Mesothelial cell of epicardium (in vitro differentiated cells): Measurements from ENCODE around the gene TRDMT1. TPM values are rescaled to one million over a fixed set of nuclear protein-coding genes. Genes with fewer than 3 reads are reported as not detected.

ENCODE experiments used
- DNase-seq, 2 experiments: peaks; one replicate each; pipeline ENCODE4 v3.0.0; 2021; ENCODE audit warnings: low spot score in 2 of 2; ENCODE audit not compliant: unreplicated experiment in 2 of 2
- H3K27ac Mint-ChIP-seq: 2 replicates; pipeline ENCODE4 v1.8.0; 2021; ENCODE audit warnings: mixed read lengths
- H3K27me3 Mint-ChIP-seq: 2 replicates; pipeline ENCODE4 v1.8.0; 2021; ENCODE audit warnings: low read depth, mixed read lengths
- H3K36me3 Mint-ChIP-seq: 2 replicates; pipeline ENCODE4 v1.8.0; 2021; ENCODE audit warnings: mixed read lengths
- H3K4me1 Mint-ChIP-seq: 2 replicates; pipeline ENCODE4 v1.8.0; 2021; ENCODE audit warnings: mixed read lengths
- H3K4me3 Mint-ChIP-seq: 2 replicates; pipeline ENCODE4 v1.8.0; 2021; ENCODE audit warnings: mild to moderate bottlenecking, moderate library complexity, mixed read lengths
- H3K9me3 Mint-ChIP-seq: 2 replicates; pipeline ENCODE4 v1.8.0; 2021; ENCODE audit warnings: mixed read lengths
- total RNA-seq: library from RNA; stranded (reverse); gene quantifications from 3 replicates; pipeline ENCODE4 v1.2.1, GENCODE V29; 2021
- TF ChIP-seq, protein P1 (sequence below): fragments of 200-600 bp; sonication (generic); IDR thresholded peaks from one replicate; pipeline ENCODE4 v1.5.0; 2021; ENCODE audit warnings: antibody characterized with exemption; ENCODE audit not compliant: unreplicated experiment

The TRDMT1 gene
- total RNA-seq, 1 donor from 2014 or later, result 8.2 TPM

DNA sequence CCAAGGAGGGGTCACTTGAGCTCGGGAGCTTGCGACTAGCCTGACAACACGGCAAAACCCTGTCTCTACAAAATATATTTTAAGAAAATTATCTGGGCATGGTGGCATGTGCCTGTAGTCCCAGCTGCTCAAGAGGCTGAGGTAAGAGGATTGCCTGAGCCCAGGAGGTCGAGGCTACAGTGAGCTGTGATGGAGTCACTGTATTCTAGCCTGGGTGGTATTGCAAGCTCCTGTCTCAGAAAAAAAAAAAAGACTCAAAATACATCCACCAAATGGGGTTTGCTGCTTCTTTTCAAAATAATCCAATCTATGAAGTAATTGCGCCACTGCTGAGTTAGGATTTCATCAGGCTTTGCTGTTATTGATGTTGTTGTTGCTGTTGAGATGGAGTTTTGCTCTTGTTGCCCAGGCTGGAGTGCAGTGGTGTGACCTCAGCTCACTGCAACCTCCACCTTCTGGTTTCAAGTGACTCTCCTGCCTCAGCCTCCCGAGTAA lies 15.5 kb upstream of the TRDMT1 start:
- H3K4me1 Mint-ChIP-seq, result peaks cover 33% of the 10 kb centered on the region
- no peaks in the 10 kb centered on the region for H3K36me3 Mint-ChIP-seq
- TF ChIP-seq, protein P1, sequence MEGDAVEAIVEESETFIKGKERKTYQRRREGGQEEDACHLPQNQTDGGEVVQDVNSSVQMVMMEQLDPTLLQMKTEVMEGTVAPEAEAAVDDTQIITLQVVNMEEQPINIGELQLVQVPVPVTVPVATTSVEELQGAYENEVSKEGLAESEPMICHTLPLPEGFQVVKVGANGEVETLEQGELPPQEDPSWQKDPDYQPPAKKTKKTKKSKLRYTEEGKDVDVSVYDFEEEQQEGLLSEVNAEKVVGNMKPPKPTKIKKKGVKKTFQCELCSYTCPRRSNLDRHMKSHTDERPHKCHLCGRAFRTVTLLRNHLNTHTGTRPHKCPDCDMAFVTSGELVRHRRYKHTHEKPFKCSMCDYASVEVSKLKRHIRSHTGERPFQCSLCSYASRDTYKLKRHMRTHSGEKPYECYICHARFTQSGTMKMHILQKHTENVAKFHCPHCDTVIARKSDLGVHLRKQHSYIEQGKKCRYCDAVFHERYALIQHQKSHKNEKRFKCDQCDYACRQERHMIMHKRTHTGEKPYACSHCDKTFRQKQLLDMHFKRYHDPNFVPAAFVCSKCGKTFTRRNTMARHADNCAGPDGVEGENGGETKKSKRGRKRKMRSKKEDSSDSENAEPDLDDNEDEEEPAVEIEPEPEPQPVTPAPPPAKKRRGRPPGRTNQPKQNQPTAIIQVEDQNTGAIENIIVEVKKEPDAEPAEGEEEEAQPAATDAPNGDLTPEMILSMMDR, result no peak
- no peaks in the 10 kb centered on the region for H3K9me3 Mint-ChIP-seq
- H3K27me3 Mint-ChIP-seq, result no peaks in the 10 kb centered on the region
- H3K27ac Mint-ChIP-seq, result no peak overlapping the region
- DNase-seq, result no peak
- H3K4me3 Mint-ChIP-seq, result no peak overlapping the region

DNA sequence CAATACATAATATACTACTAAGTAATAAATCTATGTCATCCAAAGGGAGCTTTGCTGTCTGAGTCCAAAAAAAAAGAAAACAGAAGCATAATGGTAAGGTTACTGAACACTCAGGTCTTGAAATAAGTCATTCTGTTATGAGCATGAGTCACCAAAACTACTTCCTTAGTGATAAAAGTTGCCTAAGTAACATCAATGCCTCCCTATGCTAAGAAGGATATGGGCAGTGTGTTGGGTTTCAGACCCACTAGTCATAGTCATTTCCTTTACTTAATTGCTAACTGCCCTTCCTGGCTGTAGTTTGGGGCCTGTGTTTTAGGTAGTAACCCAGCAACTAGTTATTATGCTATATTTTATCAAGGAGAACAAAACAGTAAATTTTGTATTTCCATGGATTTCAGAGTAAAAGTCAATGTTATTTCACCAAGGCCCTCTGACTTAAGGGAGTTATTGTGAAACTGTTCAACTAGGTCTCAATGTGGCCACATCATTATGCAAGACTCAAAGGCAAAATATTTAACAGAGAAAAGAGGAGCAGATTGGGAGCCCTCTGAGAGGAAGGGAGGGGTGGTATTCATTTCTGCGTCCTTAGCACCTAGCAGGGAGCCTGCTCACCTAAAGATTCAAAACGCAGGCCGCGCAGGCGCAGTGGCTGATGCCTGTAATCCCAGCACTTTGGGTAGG lies 14.9 kb upstream of the TRDMT1 start:
- no peaks in the 10 kb centered on the region for H3K9me3 Mint-ChIP-seq

DNA sequence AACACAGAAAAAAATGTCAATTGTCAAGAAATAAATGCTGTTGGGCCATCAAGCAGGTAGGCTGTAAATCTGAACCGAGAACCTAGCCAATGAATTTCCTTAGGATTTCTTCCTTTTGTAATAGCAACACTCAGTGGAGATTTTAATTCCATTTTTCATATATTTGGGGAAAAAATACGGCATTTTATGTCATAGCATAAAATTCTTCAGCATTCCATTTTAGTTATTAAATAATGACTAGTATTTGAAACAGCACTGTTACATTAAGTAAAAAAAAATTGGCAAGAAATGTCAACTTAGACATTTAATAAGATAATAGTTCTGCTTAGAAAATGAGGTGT lies 14.3 kb upstream of the TRDMT1 start:
- H3K27ac Mint-ChIP-seq, result no peak overlapping the region
- H3K9me3 Mint-ChIP-seq, result no peaks in the 10 kb centered on the region
- H3K4me3 Mint-ChIP-seq, result no peak overlapping the region
- no peak for DNase-seq
- peaks cover 31% of the 10 kb centered on the region for H3K4me1 Mint-ChIP-seq
- no peaks in the 10 kb centered on the region for H3K27me3 Mint-ChIP-seq
- TF ChIP-seq, protein P1, result no peak
- no peaks in the 10 kb centered on the region for H3K36me3 Mint-ChIP-seq

More for the DNA sequence above, 14.9 kb upstream of the TRDMT1 start:
- Mint-ChIP-seq H3K4me3 (no peak overlapping the region), H3K27me3 (no peaks in the 10 kb centered on the region), H3K36me3 (no peaks in the 10 kb centered on the region), H3K27ac (peak overlapping the region; percentile 44), H3K4me1 (peaks cover 33% of the 10 kb centered on the region)
- TF ChIP-seq, protein P1, result no peak
- no peak for DNase-seq

DNA sequence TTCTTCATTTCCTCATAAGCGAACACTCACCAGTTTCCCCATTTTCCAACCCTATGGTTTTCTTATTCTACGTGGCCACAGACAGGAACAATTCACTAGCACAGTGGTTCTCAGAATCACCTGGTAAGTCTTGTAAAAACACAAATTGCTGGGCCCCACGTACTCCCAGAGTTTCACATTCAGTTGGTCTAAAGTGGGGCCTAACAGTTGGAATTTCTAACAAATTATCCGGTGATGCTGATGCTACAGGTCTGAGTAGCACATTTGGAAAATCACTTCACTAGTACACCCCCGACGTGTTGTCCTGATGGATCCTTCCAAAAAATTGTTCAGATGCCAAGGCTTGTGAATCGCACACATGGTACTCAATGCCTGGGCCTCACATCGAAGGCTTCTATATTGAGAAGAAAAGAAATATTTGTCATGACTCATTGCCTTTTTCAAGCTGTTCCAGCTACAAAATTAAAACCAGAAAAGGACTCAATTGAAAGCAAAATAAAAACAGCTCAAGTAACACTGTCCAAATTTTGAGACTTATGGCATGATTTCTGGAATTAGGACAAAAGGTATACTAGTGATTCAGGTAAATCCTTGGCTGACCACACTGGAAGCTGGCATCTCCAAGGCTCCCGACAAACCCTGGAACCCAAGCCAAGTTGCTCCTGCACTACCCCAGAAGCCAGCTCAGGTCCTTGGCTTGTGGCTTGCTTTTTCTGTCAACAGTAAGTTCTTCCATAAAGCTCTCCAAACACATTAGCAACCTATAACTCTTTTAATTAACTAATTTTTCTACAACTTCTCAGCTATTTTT lies 13.7 kb upstream of the TRDMT1 start:
- H3K4me3 Mint-ChIP-seq, result no peak overlapping the region
- no peak for DNase-seq
- H3K36me3 Mint-ChIP-seq, result no peaks in the 10 kb centered on the region
- TF ChIP-seq, protein P1, result no peak
- H3K27me3 Mint-ChIP-seq, result no peaks in the 10 kb centered on the region
- H3K27ac Mint-ChIP-seq, result peak overlapping the region; percentile 73
- H3K9me3 Mint-ChIP-seq, result no peaks in the 10 kb centered on the region
- peaks cover 35% of the 10 kb centered on the region for H3K4me1 Mint-ChIP-seq

DNA sequence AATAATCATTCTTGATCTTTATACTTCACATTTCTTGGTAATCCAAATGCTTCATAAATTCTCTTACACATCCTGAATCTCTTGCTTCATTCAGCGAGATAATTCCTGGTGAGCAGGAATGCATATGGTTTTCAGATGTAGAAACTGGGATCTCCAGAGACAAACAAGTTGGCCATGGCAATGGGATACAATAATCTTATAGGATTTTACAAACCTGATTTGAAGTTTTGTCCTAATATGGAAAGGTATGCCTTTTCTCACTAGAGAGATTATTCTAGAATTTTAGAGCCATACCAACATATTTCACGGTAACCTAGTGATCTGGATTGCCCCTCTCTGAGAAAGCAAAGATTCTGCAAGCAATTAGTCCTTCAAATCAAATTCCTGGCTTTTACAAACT lies 13.1 kb upstream of the TRDMT1 start:
- DNase-seq, result no peak
- Mint-ChIP-seq H3K4me1 (peaks cover 36% of the 10 kb centered on the region), H3K9me3 (no peaks in the 10 kb centered on the region), H3K36me3 (no peaks in the 10 kb centered on the region), H3K4me3 (no peak overlapping the region), H3K27ac (peak overlapping the region; percentile 73), H3K27me3 (no peaks in the 10 kb centered on the region)
- TF ChIP-seq, protein P1, result no peak
